ENCODE data around the gene KCNQ1. TPM values are rescaled to one million over a fixed set of nuclear protein-coding genes. Genes with fewer than 3 reads are reported as not detected.

KCNQ1 gene
- polyA plus RNA-seq, 1 experiment = not detected

DNA sequence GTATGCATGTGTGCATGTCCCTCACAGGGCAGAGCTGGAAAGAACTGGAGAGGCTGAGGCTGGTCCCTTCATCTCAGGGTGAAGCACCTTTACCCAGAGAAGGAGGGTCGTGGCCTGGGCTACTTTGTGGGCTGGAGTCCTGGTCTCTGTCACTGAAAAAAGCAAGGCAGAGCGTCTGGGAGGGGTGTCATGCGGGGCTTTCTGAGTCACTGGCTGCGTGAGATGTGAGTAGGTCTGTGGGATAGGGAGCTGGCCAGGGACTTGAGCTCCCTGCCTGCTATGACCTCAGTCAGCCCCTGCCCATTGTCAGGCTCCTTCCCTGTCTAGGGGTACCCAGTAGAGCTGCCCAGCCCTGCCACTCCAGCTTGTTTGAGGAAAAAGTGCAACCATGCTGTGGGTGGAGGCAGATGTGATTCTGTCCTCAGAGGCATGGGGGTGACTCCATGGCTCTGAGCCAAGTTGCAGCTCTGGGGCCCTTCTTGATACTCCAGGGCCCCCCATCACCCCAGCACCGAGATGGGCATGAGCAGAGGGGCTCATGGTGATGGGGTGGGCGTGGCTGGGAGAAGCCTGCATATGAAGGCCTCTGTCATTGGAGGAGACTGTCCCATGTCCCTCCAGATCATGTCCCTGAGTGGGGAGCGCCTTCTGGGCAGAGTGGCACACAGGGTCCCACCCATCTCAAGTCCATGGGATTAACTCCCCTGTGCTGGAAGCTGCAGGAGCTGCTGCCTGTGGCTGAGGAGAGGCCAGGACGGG, 27.8 kb downstream of the KCNQ1 start:
- ChIA-PET POLR2A (interaction anchor here (0.5 kb wide), 1 partner anchor 96 kb away, joined by 4 read pairs; no protein-coding TSS in a partner anchor), CTCF (no interaction called here)
- Histone ChIP-seq H3K4me3 (ENCODE audit: low read depth, low read length) (no peak overlapping the region), H3K27ac (ENCODE audit: low read depth, low read length) (no peak overlapping the region), H3K9me3 (ENCODE audit: control insufficient read depth, insufficient read depth, low read length) (no peaks in the 10 kb centered on the region), H3K27me3 (ENCODE audit: control insufficient read depth, insufficient read depth, low read length) (peaks cover 18% of the 10 kb centered on the region)
- TF ChIP-seq, protein P1, sequence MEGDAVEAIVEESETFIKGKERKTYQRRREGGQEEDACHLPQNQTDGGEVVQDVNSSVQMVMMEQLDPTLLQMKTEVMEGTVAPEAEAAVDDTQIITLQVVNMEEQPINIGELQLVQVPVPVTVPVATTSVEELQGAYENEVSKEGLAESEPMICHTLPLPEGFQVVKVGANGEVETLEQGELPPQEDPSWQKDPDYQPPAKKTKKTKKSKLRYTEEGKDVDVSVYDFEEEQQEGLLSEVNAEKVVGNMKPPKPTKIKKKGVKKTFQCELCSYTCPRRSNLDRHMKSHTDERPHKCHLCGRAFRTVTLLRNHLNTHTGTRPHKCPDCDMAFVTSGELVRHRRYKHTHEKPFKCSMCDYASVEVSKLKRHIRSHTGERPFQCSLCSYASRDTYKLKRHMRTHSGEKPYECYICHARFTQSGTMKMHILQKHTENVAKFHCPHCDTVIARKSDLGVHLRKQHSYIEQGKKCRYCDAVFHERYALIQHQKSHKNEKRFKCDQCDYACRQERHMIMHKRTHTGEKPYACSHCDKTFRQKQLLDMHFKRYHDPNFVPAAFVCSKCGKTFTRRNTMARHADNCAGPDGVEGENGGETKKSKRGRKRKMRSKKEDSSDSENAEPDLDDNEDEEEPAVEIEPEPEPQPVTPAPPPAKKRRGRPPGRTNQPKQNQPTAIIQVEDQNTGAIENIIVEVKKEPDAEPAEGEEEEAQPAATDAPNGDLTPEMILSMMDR (IDR thresholded peaks at IDR 0.05; ENCODE audit: low read depth, low read length) = no peak
- DNase-seq (ENCODE audit: low read depth, low spot score) = no peak

DNA sequence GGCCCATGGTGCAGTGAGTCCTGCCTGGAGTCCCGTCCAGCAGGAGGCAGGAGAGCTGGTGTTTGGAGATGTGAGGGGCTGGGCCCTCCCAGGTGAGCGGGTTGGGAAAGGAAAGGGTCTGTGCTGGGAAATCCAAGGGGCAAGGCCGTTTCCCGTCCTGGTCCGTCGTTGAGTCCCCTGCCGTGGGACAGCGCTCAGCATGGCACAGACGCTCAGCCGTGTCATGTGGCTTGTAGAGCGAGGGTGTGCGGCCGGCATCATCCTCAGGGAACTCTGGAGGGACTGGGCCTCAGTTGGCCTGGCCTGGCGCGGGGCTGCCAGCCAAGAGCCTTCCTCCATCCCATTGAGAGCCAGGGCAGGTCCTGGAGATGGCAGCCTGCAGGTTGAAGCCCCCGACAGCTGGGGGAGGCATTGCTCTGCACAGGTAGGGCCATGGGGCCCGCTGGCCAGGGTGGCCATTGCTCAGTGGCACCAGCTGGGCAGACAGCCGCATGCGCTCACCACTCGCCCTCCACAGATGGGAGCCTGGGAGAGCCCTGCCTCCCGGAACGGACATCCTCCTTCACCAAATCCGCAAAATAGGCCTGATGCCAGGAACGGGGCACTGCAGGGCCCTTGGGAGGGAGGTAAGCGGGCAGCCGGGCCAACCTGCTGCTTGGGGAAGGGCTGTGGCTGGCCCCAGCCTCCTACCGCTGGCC, 28.7 kb downstream of the KCNQ1 start:
- ChIA-PET CTCF (no interaction called here), POLR2A (no interaction called here)
- H3K27me3 ChIP-seq (ENCODE audit: control insufficient read depth, insufficient read depth, low read length) = peaks cover 14% of the 10 kb centered on the region
- H3K27ac ChIP-seq (ENCODE audit: low read depth, low read length) = no peak overlapping the region
- no peak overlapping the region for H3K4me3 ChIP-seq (ENCODE audit: low read depth, low read length)
- TF ChIP-seq, protein P1 (IDR thresholded peaks at IDR 0.05; ENCODE audit: low read depth, low read length) = no peak
- H3K9me3 ChIP-seq (ENCODE audit: control insufficient read depth, insufficient read depth, low read length) = no peaks in the 10 kb centered on the region
- no peak for DNase-seq (ENCODE audit: low read depth, low spot score)

DNA sequence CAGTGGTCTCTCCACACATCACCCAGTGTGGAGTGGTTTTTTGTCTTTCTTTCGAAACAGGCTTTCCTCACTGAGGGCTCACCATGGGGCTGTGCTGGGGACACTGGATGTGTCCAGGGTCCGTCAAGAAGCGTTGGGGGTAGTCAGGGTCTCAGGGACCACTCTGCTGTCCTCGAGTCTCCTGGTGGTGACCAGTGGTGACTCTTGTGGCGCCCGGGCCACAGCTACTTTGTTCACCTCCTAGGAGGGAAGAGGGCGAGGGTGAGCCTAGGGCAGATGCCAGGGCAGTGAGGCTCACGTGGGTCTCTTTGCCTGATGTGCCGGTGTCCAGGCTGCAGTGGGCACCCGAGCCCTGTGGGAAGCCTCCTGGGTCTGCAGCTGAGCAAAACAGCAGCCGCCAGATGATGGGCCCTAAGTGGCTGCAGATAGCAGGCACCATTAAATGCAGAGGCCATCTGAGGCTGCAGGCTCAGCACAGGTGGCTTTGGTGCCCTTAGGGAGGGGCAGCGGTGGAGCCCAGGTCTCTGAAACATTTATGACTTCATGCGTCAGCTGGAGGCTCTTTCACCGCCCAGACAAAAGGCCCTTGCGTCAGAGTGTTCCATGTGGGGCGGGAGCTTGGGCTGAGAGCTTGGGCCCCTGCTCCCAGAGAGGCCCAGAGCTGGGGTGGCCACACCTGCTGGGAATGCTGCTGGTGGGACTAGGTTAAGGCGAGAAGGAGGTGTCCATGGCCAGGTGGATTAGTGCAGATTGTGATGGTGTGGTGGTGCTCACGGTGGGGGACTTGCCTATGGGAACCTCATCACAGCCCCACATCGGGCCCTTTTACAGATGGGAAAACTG, 29.5 kb downstream of the KCNQ1 start:
- H3K4me3 ChIP-seq (ENCODE audit: low read depth, low read length) = no peak overlapping the region
- H3K27me3 ChIP-seq (ENCODE audit: control insufficient read depth, insufficient read depth, low read length) = peaks cover 12% of the 10 kb centered on the region
- POLR2A ChIA-PET = no interaction called here
- TF ChIP-seq, protein P1 (IDR thresholded peaks at IDR 0.05; ENCODE audit: low read depth, low read length) = no peak
- H3K9me3 ChIP-seq (ENCODE audit: control insufficient read depth, insufficient read depth, low read length) = peaks cover 5% of the 10 kb centered on the region; the same call in 1 of the 2 replicates
- DNase-seq (ENCODE audit: low read depth, low spot score) = no peak
- CTCF ChIA-PET = no interaction called here
- H3K27ac ChIP-seq (ENCODE audit: low read depth, low read length) = no peak overlapping the region

DNA sequence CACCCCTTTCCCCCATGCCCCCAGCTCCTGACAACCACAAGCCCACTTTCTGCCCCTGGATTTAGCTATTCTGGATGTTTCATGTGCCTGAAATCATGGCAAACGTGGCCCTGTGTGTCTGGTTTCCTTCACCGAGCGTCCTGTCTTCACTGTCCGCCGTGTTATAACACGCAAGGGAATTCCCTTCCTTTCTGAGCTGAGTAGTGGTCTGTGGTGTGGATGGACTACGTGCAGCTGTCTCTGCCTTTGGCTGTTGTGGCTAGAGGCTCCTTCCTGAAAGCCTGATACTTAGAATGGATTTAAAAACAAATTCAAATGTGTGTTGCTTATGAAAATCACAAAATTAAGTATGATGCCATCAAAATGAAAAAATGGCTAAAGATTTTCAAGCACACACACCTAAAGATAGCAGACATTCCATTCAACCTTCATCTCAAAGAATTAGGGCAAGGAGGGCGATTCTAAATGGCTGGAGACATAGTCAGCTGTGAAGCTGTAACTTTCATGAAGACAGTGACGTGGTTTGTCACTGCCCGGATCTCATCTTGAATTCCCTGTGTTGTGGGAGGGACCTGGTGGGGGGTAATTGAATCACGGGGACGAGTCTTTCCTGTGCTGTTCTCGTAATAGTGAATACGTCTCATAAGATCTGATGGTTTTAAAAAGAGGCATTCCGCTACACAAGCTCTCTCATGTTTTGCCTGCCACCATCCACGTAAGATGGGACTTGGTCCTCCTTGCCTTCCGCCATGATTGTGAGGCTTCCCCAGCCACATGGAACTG, 30.5 kb downstream of the KCNQ1 start:
- CTCF ChIA-PET = no interaction called here

More for the DNA sequence above, 30.5 kb downstream of the KCNQ1 start:
- POLR2A ChIA-PET = no interaction called here
- H3K27ac ChIP-seq (ENCODE audit: low read depth, low read length) = no peak overlapping the region
- TF ChIP-seq, protein P1 (IDR thresholded peaks at IDR 0.05; ENCODE audit: low read depth, low read length) = no peak
- DNase-seq (ENCODE audit: low read depth, low spot score) = no peak
- peaks cover 8% of the 10 kb centered on the region; the same call in 1 of the 2 replicates for H3K9me3 ChIP-seq (ENCODE audit: control insufficient read depth, insufficient read depth, low read length)
- peaks cover 12% of the 10 kb centered on the region for H3K27me3 ChIP-seq (ENCODE audit: control insufficient read depth, insufficient read depth, low read length)
- no peak overlapping the region for H3K4me3 ChIP-seq (ENCODE audit: low read depth, low read length)

Data from AG04450 (cell line).